ENCODE measurements around the gene SPEF1.

DNA sequence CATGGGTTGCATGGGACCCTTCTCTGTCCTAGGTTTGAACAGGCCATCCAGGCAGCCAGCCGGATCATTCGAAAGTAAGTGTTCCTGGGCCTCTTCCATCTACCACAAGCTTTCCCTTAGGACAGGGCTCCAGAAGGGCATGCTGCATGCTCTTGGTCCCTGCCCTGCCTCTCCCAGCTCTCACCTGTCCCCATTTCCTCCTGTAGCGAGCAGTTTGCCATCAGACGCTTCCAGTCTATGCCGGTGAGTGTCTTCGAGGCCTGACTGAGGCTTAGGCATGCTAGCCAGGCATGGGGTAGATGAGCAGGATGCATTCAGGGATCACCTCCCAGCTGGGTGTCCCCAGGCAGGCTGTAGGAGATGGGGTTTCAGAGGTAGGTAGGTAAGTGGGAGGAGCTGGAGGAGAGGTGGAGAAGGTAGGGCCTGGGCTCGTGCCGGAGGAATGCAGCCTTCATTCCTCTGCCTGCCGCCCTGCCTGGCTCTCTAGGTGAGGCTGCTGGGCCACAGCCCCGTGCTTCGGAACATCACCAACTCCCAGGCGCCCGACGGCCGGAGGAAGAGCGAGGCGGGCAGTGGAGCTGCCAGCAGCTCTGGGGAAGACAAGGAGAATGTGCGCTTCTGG lies 19.1 kb upstream of the SPEF1 start:
- TF ChIP-seq, protein P1, sequence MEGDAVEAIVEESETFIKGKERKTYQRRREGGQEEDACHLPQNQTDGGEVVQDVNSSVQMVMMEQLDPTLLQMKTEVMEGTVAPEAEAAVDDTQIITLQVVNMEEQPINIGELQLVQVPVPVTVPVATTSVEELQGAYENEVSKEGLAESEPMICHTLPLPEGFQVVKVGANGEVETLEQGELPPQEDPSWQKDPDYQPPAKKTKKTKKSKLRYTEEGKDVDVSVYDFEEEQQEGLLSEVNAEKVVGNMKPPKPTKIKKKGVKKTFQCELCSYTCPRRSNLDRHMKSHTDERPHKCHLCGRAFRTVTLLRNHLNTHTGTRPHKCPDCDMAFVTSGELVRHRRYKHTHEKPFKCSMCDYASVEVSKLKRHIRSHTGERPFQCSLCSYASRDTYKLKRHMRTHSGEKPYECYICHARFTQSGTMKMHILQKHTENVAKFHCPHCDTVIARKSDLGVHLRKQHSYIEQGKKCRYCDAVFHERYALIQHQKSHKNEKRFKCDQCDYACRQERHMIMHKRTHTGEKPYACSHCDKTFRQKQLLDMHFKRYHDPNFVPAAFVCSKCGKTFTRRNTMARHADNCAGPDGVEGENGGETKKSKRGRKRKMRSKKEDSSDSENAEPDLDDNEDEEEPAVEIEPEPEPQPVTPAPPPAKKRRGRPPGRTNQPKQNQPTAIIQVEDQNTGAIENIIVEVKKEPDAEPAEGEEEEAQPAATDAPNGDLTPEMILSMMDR (IDR thresholded peaks at IDR 0.05 in 2 of 3, conservative IDR thresholded peaks at IDR 0.05 in 1 of 3; ENCODE audit: control insufficient read depth in 2 of 3, extremely low read depth in 1 of 3, insufficient read depth in 1 of 3, low read depth in 3 of 3, low read length in 3 of 3), result no peak
- TF ChIP-seq YY1 (IDR thresholded peaks at IDR 0.05; ENCODE audit: low read depth, low read length) (no peak), TARDBP (IDR thresholded peaks at IDR 0.05; ENCODE audit: borderline replicate concordance) (no peak), PAX8 (IDR thresholded peaks at IDR 0.05) (no peak), POLR2A (IDR thresholded peaks at IDR 0.05; ENCODE audit: low read depth, low read length) (no peak), TCF12 (IDR thresholded peaks at IDR 0.05; ENCODE audit: low read depth, low read length) (no peak), RAD21 (IDR thresholded peaks at IDR 0.05; ENCODE audit: insufficient read depth, low read depth, low read length) (no peak), NFIC (IDR thresholded peaks at IDR 0.05; ENCODE audit: low read depth, low read length) (no peak), ZNF384 (IDR thresholded peaks at IDR 0.05; ENCODE audit: borderline replicate concordance, low read depth, low read length) (no peak), ZNF274 (IDR thresholded peaks at IDR 0.05; ENCODE audit: insufficient read depth, insufficient read length) (no peak)
- TF ChIP-seq, protein P2, sequence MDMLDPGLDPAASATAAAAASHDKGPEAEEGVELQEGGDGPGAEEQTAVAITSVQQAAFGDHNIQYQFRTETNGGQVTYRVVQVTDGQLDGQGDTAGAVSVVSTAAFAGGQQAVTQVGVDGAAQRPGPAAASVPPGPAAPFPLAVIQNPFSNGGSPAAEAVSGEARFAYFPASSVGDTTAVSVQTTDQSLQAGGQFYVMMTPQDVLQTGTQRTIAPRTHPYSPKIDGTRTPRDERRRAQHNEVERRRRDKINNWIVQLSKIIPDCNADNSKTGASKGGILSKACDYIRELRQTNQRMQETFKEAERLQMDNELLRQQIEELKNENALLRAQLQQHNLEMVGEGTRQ (IDR thresholded peaks at IDR 0.05; ENCODE audit: borderline replicate concordance, low read depth, low read length), result no peak
